Measurements from ENCODE around the gene SOBP. TPM values are rescaled to one million over a fixed set of nuclear protein-coding genes. Genes with fewer than 3 reads are reported as not detected.

Gene SOBP
- total RNA-seq, 4 donors from 2014 or later = 0.26 to 1.5 (median 0.55) TPM

DNA sequence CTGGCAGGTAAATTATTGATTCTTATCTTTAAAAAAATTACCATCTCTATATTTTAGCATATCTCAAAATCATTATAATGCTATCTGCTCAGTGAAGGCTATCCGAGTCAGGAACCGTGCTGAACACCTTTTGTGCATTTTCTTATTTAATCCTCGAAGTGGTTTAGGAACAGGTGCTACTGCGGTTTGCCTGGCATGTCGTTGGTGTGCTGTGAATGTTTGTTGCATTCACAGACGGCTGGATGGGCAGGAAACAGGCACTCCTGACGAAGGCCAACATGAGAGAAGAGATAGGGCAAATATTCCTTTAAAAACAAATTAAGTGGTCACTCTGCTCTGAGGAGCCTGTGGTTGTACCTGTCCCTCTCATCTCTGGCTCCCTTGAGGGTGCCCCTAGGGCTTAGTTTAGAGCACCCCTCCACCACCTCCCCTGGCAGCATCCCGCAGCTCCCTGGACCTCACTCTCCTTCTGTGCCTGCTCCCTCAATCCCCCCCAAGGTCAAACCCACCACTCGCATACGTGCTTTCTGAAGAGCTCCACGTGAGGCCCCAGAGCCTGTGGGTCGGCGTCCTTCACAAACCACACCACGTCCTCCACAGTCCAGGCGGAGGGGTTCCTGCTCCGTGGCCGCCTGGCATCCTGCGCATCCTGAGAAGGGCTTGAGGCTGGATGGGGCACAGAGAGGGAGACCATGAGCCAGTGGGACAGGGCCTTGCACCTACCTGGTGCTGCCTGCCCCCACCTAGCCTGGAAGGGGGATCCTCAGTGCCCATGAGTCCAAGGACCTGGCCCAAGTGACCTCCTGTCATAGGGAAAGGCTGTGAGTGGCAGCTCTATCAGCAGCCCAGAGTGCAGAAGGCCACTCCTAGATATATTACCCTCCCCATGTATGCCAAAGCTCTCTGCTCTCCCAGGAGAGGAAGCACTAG is 217.7 kb downstream of the SOBP start:
- 95% methylated on average over 18 of the region's 18 CpGs for WGBS
- no peaks in the 10 kb centered on the region for H3K36me3 ChIP-seq
- no peaks in the 10 kb centered on the region for H3K9me3 ChIP-seq
- no peaks in the 10 kb centered on the region for H3K27me3 ChIP-seq
- no peak for DNase-seq (ENCODE audit: low spot score in 2 of 2)
- peaks cover 8% of the 10 kb centered on the region for H3K4me1 ChIP-seq
- no peak overlapping the region for H3K4me3 ChIP-seq
- TF ChIP-seq, protein P1, sequence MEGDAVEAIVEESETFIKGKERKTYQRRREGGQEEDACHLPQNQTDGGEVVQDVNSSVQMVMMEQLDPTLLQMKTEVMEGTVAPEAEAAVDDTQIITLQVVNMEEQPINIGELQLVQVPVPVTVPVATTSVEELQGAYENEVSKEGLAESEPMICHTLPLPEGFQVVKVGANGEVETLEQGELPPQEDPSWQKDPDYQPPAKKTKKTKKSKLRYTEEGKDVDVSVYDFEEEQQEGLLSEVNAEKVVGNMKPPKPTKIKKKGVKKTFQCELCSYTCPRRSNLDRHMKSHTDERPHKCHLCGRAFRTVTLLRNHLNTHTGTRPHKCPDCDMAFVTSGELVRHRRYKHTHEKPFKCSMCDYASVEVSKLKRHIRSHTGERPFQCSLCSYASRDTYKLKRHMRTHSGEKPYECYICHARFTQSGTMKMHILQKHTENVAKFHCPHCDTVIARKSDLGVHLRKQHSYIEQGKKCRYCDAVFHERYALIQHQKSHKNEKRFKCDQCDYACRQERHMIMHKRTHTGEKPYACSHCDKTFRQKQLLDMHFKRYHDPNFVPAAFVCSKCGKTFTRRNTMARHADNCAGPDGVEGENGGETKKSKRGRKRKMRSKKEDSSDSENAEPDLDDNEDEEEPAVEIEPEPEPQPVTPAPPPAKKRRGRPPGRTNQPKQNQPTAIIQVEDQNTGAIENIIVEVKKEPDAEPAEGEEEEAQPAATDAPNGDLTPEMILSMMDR (IDR thresholded peaks at IDR 0.05) = no peak
- no peak for TF ChIP-seq POLR2A (IDR thresholded peaks at IDR 0.05)
- TF ChIP-seq POLR2AphosphoS5 (IDR thresholded peaks at IDR 0.05) = no peak
- no peak for TF ChIP-seq EP300 (IDR thresholded peaks at IDR 0.05)
- H3K27ac ChIP-seq = no peak overlapping the region

DNA sequence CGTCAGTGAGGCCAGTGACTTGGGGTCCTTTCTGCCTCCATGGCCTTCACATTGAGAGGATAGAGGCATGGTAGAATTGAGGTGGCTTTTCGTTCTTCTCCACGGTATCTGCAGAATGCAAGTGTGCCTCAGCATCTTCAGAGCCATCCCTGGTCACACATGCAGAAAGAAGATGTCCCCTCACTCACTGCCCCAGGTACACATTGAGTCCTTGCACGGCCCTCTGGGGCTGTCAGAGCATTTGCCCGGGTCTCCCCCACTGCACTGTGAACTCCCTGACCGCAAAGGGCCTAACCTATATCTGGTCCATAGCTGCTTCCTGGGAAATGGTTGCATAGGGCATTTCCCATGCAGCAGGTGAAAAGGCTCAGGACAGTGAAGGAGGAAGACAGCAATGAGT is 218.5 kb downstream of the SOBP start:
- H3K4me3 ChIP-seq = no peak overlapping the region
- no peaks in the 10 kb centered on the region for H3K9me3 ChIP-seq
- WGBS = 95% methylated on average over 6 of the region's 6 CpGs
- H3K27ac ChIP-seq = no peak overlapping the region
- peaks cover 16% of the 10 kb centered on the region for H3K4me1 ChIP-seq
- no peak for DNase-seq (ENCODE audit: low spot score in 2 of 2)
- H3K36me3 ChIP-seq = no peaks in the 10 kb centered on the region
- no peaks in the 10 kb centered on the region for H3K27me3 ChIP-seq
- TF ChIP-seq EP300 (IDR thresholded peaks at IDR 0.05) (no peak), POLR2A (IDR thresholded peaks at IDR 0.05) (no peak), POLR2AphosphoS5 (IDR thresholded peaks at IDR 0.05) (no peak)
- TF ChIP-seq, protein P1 (IDR thresholded peaks at IDR 0.05) = no peak

DNA sequence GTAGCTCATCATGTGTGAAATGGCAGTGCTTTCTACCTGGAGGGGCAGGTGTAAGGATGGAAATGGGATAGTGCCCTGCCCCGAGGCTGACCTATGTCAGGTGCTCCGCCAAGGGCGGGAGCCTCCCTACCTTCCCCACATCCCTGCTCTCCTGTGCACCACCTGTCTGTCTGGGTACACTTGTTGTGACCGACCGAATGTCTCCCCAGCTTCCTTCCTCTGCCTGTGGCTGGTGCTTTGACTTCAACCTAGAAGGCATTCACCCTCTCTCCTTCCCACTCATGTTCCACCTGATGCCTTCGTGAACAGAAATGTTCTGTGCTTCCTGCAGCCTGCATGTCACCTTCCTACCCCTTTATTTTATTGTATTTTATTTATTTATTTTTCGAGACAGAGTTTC is 219.4 kb downstream of the SOBP start:
- TF ChIP-seq POLR2A (IDR thresholded peaks at IDR 0.05) = no peak
- no peak for TF ChIP-seq POLR2AphosphoS5 (IDR thresholded peaks at IDR 0.05)
- TF ChIP-seq EP300 (IDR thresholded peaks at IDR 0.05) = no peak
- TF ChIP-seq, protein P1 (IDR thresholded peaks at IDR 0.05) = no peak
- no peaks in the 10 kb centered on the region for H3K9me3 ChIP-seq
- H3K4me3 ChIP-seq = no peak overlapping the region
- H3K36me3 ChIP-seq = no peaks in the 10 kb centered on the region
- H3K4me1 ChIP-seq = peaks cover 16% of the 10 kb centered on the region
- no peak for DNase-seq (ENCODE audit: low spot score in 2 of 2)
- WGBS = 87% methylated on average over 7 of the region's 7 CpGs
- H3K27me3 ChIP-seq = no peaks in the 10 kb centered on the region
- H3K27ac ChIP-seq = no peak overlapping the region

Other genes with a start within 250 kb of the SOBP start
- gene PDSS2, start 30.6 kb upstream of the SOBP start, total RNA-seq = 10 to 100 TPM in 3 of 4 donors, 1 to 10 TPM in 1; 4.3 to 14.7 (median 12.1) TPM